Amygdala (tissue), 56 donors: ENCODE measurements around the gene NRIP3.

Experiments
- DNase-seq, 56 donors: peaks; one replicate each; lab custom pipeline; 2025; lab: John Stamatoyannopoulos, UW

The NRIP3 gene

DNA sequence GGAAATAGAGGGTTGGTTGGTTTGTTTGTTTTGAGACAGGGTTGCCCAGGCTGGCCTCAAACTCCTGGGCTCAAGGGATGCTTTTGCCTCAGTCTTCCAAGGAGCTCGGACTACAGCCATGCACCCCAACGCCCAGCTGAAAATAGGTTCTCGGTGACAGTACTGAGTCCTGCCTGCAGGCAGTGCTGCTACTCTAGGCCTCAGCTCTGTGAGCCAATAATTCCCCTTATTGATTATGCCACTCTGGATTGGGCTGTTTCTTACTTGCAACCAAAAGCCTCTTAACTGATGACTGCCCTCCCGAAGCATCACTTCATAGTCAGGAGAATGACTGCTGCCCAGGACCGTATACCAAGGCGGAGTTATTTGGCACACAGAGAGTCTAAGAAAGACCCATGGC lies 69.9 kb downstream of the NRIP3 start:
- no peak for DNase-seq

DNA sequence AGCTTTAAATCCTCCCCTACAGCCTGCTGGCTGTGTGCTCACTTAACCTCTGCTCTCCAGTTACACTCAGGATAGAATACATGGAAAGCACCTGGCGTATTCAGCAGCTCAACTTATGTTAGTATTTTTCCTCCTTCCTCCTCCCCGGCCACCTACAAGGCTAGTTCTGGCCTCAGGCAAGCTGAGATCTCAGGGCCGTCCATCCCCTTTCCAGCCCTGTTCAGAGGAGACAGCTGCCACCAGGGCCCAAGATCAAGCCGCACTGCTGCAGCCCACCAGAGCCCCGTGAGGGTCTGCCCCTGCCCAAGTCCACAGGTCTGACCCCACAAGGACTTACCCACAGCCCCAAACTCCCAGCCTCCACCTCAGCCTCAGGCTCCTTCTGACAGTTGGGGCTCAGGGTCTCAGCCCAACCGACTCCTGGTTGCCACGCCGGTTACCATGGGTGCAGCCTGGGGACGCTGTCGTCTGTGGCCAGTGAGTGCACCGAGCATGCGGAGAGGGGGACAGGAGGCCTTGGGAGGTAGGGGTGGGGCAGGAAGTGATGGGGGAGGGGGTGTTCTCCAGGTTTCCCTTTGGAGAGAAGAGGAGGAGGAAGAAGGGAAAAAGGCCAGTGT lies 71.1 kb downstream of the NRIP3 start, which contains the start of gene C11orf16:
TSS of gene C11orf16 (minus strand) at position 384 of the 617 bp plus-strand sequence. CDS start 639 bp downstream, outside the sequence.
- no peak for DNase-seq
